Measurements from ENCODE around the gene PRKN.

PRKN gene

GRCh38 chr6:162184465-162184864, 543.1 kb downstream of the PRKN start:
- no peaks in the 10 kb centered on the region for H3K9me3 ChIP-seq (ENCODE audit: insufficient read depth, low read length)
- H3K27me3 ChIP-seq (ENCODE audit: low read depth, low read length) = no peaks in the 10 kb centered on the region
- H3K4me3 ChIP-seq (ENCODE audit: low read length) = no peak overlapping the region
- no peak for TF ChIP-seq CTCF (IDR thresholded peaks at IDR 0.05; ENCODE audit: low read depth, low read length)
- TF ChIP-seq EZH2phosphoT487 (IDR thresholded peaks at IDR 0.05; ENCODE audit: low read depth) = no peak
- no peak overlapping the region for H3K4me2 ChIP-seq (ENCODE audit: low read length)
- H3K79me2 ChIP-seq (ENCODE audit: low read length) = no peaks in the 10 kb centered on the region
- no peak overlapping the region for H3K27ac ChIP-seq (ENCODE audit: low read length)
- H4K20me1 ChIP-seq (ENCODE audit: insufficient read depth, low read length) = no peaks in the 10 kb centered on the region
- no peak overlapping the region for H2AFZ ChIP-seq (ENCODE audit: low read depth, low read length)
- H3K9ac ChIP-seq (ENCODE audit: low read length) = no peak overlapping the region
- no peaks in the 10 kb centered on the region for H3K36me3 ChIP-seq (replicated peaks; ENCODE audit: low read depth, low read length)
- H3K4me1 ChIP-seq (ENCODE audit: low read length) = no peaks in the 10 kb centered on the region; the same call in 1 of the 2 replicates

- Histone ChIP-seq H3K9ac (ENCODE audit: low read length) (no peak overlapping the region), H3K27me3 (ENCODE audit: low read depth, low read length) (no peaks in the 10 kb centered on the region), H3K4me3 (ENCODE audit: low read length) (no peak overlapping the region), H2AFZ (ENCODE audit: low read depth, low read length) (no peak overlapping the region), H3K4me1 (ENCODE audit: low read length) (no peaks in the 10 kb centered on the region; the same call in 1 of the 2 replicates), H3K36me3 (replicated peaks; ENCODE audit: low read depth, low read length) (no peaks in the 10 kb centered on the region), H3K79me2 (ENCODE audit: low read length) (no peaks in the 10 kb centered on the region), H4K20me1 (ENCODE audit: insufficient read depth, low read length) (no peaks in the 10 kb centered on the region), H3K4me2 (ENCODE audit: low read length) (no peak overlapping the region), H3K9me3 (ENCODE audit: insufficient read depth, low read length) (no peaks in the 10 kb centered on the region), H3K27ac (ENCODE audit: low read length) (no peak overlapping the region)
- TF ChIP-seq EZH2phosphoT487 (IDR thresholded peaks at IDR 0.05; ENCODE audit: low read depth) (no peak), CTCF (IDR thresholded peaks at IDR 0.05; ENCODE audit: low read depth, low read length) (no peak)
Measured at GRCh38 chr6:162181741-162182401, 545.7 kb downstream of the PRKN start.

GRCh38 chr6:162181111-162181510, 546.5 kb downstream of the PRKN start:
- no peaks in the 10 kb centered on the region for H3K79me2 ChIP-seq (ENCODE audit: low read length)
- H3K27ac ChIP-seq (ENCODE audit: low read length) = no peak overlapping the region
- no peaks in the 10 kb centered on the region for H3K27me3 ChIP-seq (ENCODE audit: low read depth, low read length)
- TF ChIP-seq CTCF (IDR thresholded peaks at IDR 0.05; ENCODE audit: low read depth, low read length) = no peak
- H3K36me3 ChIP-seq (replicated peaks; ENCODE audit: low read depth, low read length) = no peaks in the 10 kb centered on the region
- H4K20me1 ChIP-seq (ENCODE audit: insufficient read depth, low read length) = no peaks in the 10 kb centered on the region
- H2AFZ ChIP-seq (ENCODE audit: low read depth, low read length) = no peak overlapping the region
- no peaks in the 10 kb centered on the region for H3K9me3 ChIP-seq (ENCODE audit: insufficient read depth, low read length)
- H3K9ac ChIP-seq (ENCODE audit: low read length) = no peak overlapping the region
- H3K4me1 ChIP-seq (ENCODE audit: low read length) = no peaks in the 10 kb centered on the region; the same call in 1 of the 2 replicates
- no peak overlapping the region for H3K4me3 ChIP-seq (ENCODE audit: low read length)
- H3K4me2 ChIP-seq (ENCODE audit: low read length) = no peak overlapping the region

- Histone ChIP-seq H3K4me3 (ENCODE audit: low read length) (no peak overlapping the region), H3K79me2 (ENCODE audit: low read length) (no peaks in the 10 kb centered on the region)
Measured at GRCh38 chr6:162179196-162179951, 548.2 kb downstream of the PRKN start.

More at GRCh38 chr6:162179196-162179951, 548.2 kb downstream of the PRKN start:
- Histone ChIP-seq H3K27ac (ENCODE audit: low read length) (no peak overlapping the region), H3K9me3 (ENCODE audit: insufficient read depth, low read length) (no peaks in the 10 kb centered on the region), H3K4me1 (ENCODE audit: low read length) (no peaks in the 10 kb centered on the region; the same call in 1 of the 2 replicates), H4K20me1 (ENCODE audit: insufficient read depth, low read length) (no peaks in the 10 kb centered on the region), H2AFZ (ENCODE audit: low read depth, low read length) (no peak overlapping the region), H3K9ac (ENCODE audit: low read length) (no peak overlapping the region), H3K4me2 (ENCODE audit: low read length) (no peak overlapping the region), H3K27me3 (ENCODE audit: low read depth, low read length) (no peaks in the 10 kb centered on the region), H3K36me3 (replicated peaks; ENCODE audit: low read depth, low read length) (no peaks in the 10 kb centered on the region)
- TF ChIP-seq EZH2phosphoT487 (IDR thresholded peaks at IDR 0.05; ENCODE audit: low read depth) (no peak), CTCF (IDR thresholded peaks at IDR 0.05; ENCODE audit: low read depth, low read length) (no peak)

Measured in OCI-LY3 (cell line).